Measurements from ENCODE around the gene GRIN2C.

- TF ChIP-seq GATA3 (IDR thresholded peaks at IDR 0.05; ENCODE audit: low read depth, low read length) (no peak), GATA2 (IDR thresholded peaks at IDR 0.05; ENCODE audit: low read depth, low read length) (no peak)
Measured at GRCh38 chr17:74898376-74898946, 38.8 kb upstream of the GRIN2C start.
